Measurements from ENCODE around the gene CLDN6. TPM values are rescaled to one million over a fixed set of nuclear protein-coding genes. Genes with fewer than 3 reads are reported as not detected.
A peak's percentile ranks its signal among the peaks of the same experiment; 100 is the strongest.

CLDN6 gene
- total RNA-seq, 1 experiment from 2014 or later: 743 TPM

GRCh38 chr16:3021449-3022207 is 3.6 kb upstream of the CLDN6 start:
- Histone ChIP-seq H2BK15ac (ENCODE audit: low read depth, low read length) (no peak overlapping the region), H3T11ph (ENCODE audit: low read length) (no peak overlapping the region), H3K23me2 (ENCODE audit: insufficient read length, low read depth, low read length, poor library complexity, severe bottlenecking) (peaks cover 33% of the 10 kb centered on the region), H4K8ac (replicated peaks; ENCODE audit: insufficient read length, low read depth, low read length) (no peak overlapping the region), H2BK120ac (ENCODE audit: low read depth, low read length, poor library complexity, severe bottlenecking) (no peak overlapping the region), H2BK12ac (ENCODE audit: insufficient read length, low read depth, low read length) (peak overlapping the region; percentile 29), H3K9ac (ENCODE audit: extremely low read depth, insufficient read length, low read length) (peak overlapping the region; percentile 61), H2BK5ac (ENCODE audit: insufficient read length, low read length) (no peak overlapping the region), H3K79me1 (ENCODE audit: insufficient read depth, low read depth, low read length, poor library complexity, severe bottlenecking) (no peaks in the 10 kb centered on the region), H3K79me2 (ENCODE audit: insufficient read depth, low read length) (peaks cover 4% of the 10 kb centered on the region; the same call in 1 of the 2 replicates), H2AFZ (ENCODE audit: low read length) (no peak overlapping the region), H3K4me2 (ENCODE audit: insufficient read depth, insufficient read length, low read length) (peak overlapping the region; percentile 51), H3K27ac (ENCODE audit: insufficient read length, low read depth, low read length) (peak overlapping the region; percentile 13), H2AK5ac (ENCODE audit: insufficient read length, low read length) (no peak overlapping the region), H3K4ac (ENCODE audit: low read depth, low read length) (no peak overlapping the region), H3K27me3 (ENCODE audit: insufficient read depth, low read length) (no peaks in the 10 kb centered on the region), H3K4me1 (ENCODE audit: insufficient read depth, low read length) (peaks cover 2% of the 10 kb centered on the region; the same call in 1 of the 2 replicates), H3K9me3 (ENCODE audit: control insufficient read depth, low read depth, low read length) (no peaks in the 10 kb centered on the region), H4K5ac (ENCODE audit: insufficient read length, low read depth, low read length) (no peak overlapping the region), H4K20me1 (ENCODE audit: control insufficient read depth, insufficient read depth, insufficient read length) (no peaks in the 10 kb centered on the region), H3K14ac (ENCODE audit: insufficient read depth, low read length) (peak overlapping the region; percentile 33; the same call in 1 of the 2 replicates), H4K91ac (ENCODE audit: insufficient read length, low read depth, low read length) (no peak overlapping the region), H3K56ac (ENCODE audit: insufficient read length, low read depth, low read length) (no peak overlapping the region), H3K18ac (ENCODE audit: insufficient read length, low read depth, low read length) (peak overlapping the region; percentile 16), H3K23ac (ENCODE audit: insufficient read length, low read depth, low read length) (no peak overlapping the region), H2BK20ac (ENCODE audit: low read depth, low read length, poor library complexity, severe bottlenecking) (no peak overlapping the region)
- Mint-ChIP-seq H3K9me3 (no peaks in the 10 kb centered on the region; a peak in 2 of 5 replicates), H3K27me3 (ENCODE audit: low read depth) (peaks cover 7% of the 10 kb centered on the region), H3K4me1 (peaks cover 24 to 53% of the 10 kb centered on the region in 2 experiments), H3K36me3 (ENCODE audit: insufficient read depth in 1 of 3, low read depth in 3 of 3) (peaks cover 15 to 40% (median 28%) of the 10 kb centered on the region in 3 experiments), H3K4me3 (peak overlapping the region; percentile 93 to 96), H3K27ac (peak overlapping the region; percentile 98 to 100 (median 99))
- DNase-seq: peak; percentile 80
- TF ChIP-seq, protein P1, sequence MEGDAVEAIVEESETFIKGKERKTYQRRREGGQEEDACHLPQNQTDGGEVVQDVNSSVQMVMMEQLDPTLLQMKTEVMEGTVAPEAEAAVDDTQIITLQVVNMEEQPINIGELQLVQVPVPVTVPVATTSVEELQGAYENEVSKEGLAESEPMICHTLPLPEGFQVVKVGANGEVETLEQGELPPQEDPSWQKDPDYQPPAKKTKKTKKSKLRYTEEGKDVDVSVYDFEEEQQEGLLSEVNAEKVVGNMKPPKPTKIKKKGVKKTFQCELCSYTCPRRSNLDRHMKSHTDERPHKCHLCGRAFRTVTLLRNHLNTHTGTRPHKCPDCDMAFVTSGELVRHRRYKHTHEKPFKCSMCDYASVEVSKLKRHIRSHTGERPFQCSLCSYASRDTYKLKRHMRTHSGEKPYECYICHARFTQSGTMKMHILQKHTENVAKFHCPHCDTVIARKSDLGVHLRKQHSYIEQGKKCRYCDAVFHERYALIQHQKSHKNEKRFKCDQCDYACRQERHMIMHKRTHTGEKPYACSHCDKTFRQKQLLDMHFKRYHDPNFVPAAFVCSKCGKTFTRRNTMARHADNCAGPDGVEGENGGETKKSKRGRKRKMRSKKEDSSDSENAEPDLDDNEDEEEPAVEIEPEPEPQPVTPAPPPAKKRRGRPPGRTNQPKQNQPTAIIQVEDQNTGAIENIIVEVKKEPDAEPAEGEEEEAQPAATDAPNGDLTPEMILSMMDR (conservative IDR thresholded peaks at IDR 0.05): peak; percentile 67
- WGBS (ENCODE audit: extremely low coverage, insufficient read length, low lambda C conversion rate): no CpG with 5 or more reads among the region's 25 CpGs

Data from H9 (cell line).